Measurements from ENCODE around the gene ITGA5.
A peak's percentile ranks its signal among the peaks of the same experiment; 100 is the strongest.
"Not testable (repeated sequence)": the region's sequence is repeated elsewhere in the genome, so short reads cannot be mapped to it uniquely, and the experiment has no call there.

The ITGA5 gene

GRCh38 chr12:54368709-54369596 is 50.1 kb downstream of the ITGA5 start:
- peak; percentile 84 for DNase-seq

GRCh38 chr12:54368025-54368708 is 50.9 kb downstream of the ITGA5 start:
- no peak for DNase-seq

GRCh38 chr12:54364413-54364812 is 54.7 kb downstream of the ITGA5 start, which contains the start of gene GPR84:
TSS of gene GPR84 (minus strand) at chr12:54364486. CDS start at chr12:54363851, 635 bp downstream.
- no peak for DNase-seq

- no peak for DNase-seq
These were observed 55.4 kb downstream of the ITGA5 start for GRCh38 chr12:54363618-54364017.

GRCh38 chr12:54363047-54363446 is 56.0 kb downstream of the ITGA5 start:
- no peak for DNase-seq

GRCh38 chr12:54360717-54361456 is 58.2 kb downstream of the ITGA5 start:
- peak; percentile 89 for DNase-seq

GRCh38 chr12:54359762-54360351 is 59.2 kb downstream of the ITGA5 start:
- no peak for DNase-seq

GRCh38 chr12:54358945-54359761 is 59.9 kb downstream of the ITGA5 start:
- DNase-seq = peak; percentile 100

GRCh38 chr12:54358191-54358944 is 60.7 kb downstream of the ITGA5 start:
- DNase-seq = peak; percentile 83

GRCh38 chr12:54357506-54358190 is 61.4 kb downstream of the ITGA5 start:
- DNase-seq = no peak

- DNase-seq = no peak
These were observed 62.1 kb downstream of the ITGA5 start for GRCh38 chr12:54356951-54357356.

GRCh38 chr12:54356228-54356627 is 62.8 kb downstream of the ITGA5 start:
- DNase-seq = no peak

GRCh38 chr12:54355104-54355815 is 63.8 kb downstream of the ITGA5 start:
- DNase-seq = no peak

- DNase-seq = not testable (repeated sequence)
These were observed 64.8 kb downstream of the ITGA5 start for GRCh38 chr12:54354271-54354670.

- DNase-seq = peak; percentile 81
These were observed 65.9 kb downstream of the ITGA5 start for GRCh38 chr12:54352891-54353874.

- DNase-seq = peak; percentile 95
These were observed 67.0 kb downstream of the ITGA5 start for GRCh38 chr12:54352022-54352531.

GRCh38 chr12:54351341-54351740 is 67.7 kb downstream of the ITGA5 start:
- no peak for DNase-seq

- DNase-seq = no peak
These were observed 68.3 kb downstream of the ITGA5 start for GRCh38 chr12:54350743-54351142.

All from COR-L47 (cell line).